Ectodermal cell (in vitro differentiated cells): ENCODE measurements around the gene PRR5.

ENCODE experiments used
- H3K27ac ChIP-seq: 2 replicates; pipeline ENCODE4 v1.7.0; 2013; ENCODE audit warnings: mild to moderate bottlenecking, low read depth, low read length; ENCODE audit not compliant: insufficient read depth, poor library complexity, severe bottlenecking
- H3K27me3 ChIP-seq: 2 replicates; pipeline ENCODE4 v1.7.0; 2013; ENCODE audit warnings: mild to moderate bottlenecking, low read length; ENCODE audit not compliant: insufficient read depth, control insufficient read depth, poor library complexity, severe bottlenecking
- H3K36me3 ChIP-seq: one replicate; pipeline ENCODE4 v1.7.0; 2013; ENCODE audit warnings: low read length; ENCODE audit not compliant: control insufficient read depth, insufficient read depth
- H3K4me1 ChIP-seq: one replicate; pipeline ENCODE4 v1.7.0; 2013; ENCODE audit warnings: low read length; ENCODE audit not compliant: control insufficient read depth, insufficient read depth
- H3K4me3 ChIP-seq: 2 replicates; pipeline ENCODE4 v1.7.0; 2013; ENCODE audit warnings: low read depth, low read length, control low read depth; ENCODE audit not compliant: insufficient read depth
- H3K9me3 ChIP-seq: 2 replicates; pipeline ENCODE4 v1.7.0; 2013; ENCODE audit warnings: mild to moderate bottlenecking, low read length, moderate library complexity; ENCODE audit not compliant: control insufficient read depth
- WGBS, 2 experiments: methylation state at CpG; one replicate each; pipeline ENCODE4 v1.1.7; 2013; ENCODE audit warnings: missing lambda C conversion rate in 2 of 2; 5-methylcytosine and 5-hydroxymethylcytosine counted together

The PRR5 gene

GRCh38 chr22:44754998-44755397 is 53.0 kb downstream of the PRR5 start:
- Histone ChIP-seq H3K9me3 (no peaks in the 10 kb centered on the region), H3K4me3 (no peak overlapping the region), H3K27me3 (peaks cover 30% of the 10 kb centered on the region), H3K27ac (no peak overlapping the region), H3K36me3 (no peaks in the 10 kb centered on the region), H3K4me1 (peaks cover 16% of the 10 kb centered on the region)
- 83% methylated on average over 7 of the region's 7 CpGs for WGBS, 2 experiments

- Histone ChIP-seq H3K4me3 (no peak overlapping the region), H3K4me1 (peaks cover 16% of the 10 kb centered on the region)
Measured at GRCh38 chr22:44755417-44755816, 53.4 kb downstream of the PRR5 start.

GRCh38 chr22:44755956-44756361 is 54.0 kb downstream of the PRR5 start:
- Histone ChIP-seq H3K27ac (no peak overlapping the region), H3K4me1 (peaks cover 16% of the 10 kb centered on the region), H3K9me3 (no peaks in the 10 kb centered on the region), H3K27me3 (peaks cover 30% of the 10 kb centered on the region), H3K36me3 (no peaks in the 10 kb centered on the region), H3K4me3 (no peak overlapping the region)
- 66 to 72% methylated on average over 9 of the region's 9 CpGs for WGBS, 2 experiments

More at GRCh38 chr22:44755417-44755816, 53.4 kb downstream of the PRR5 start:
- no peak overlapping the region for H3K27ac ChIP-seq
- 34 to 43% methylated on average over 6 of the region's 6 CpGs for WGBS, 2 experiments
- H3K27me3 ChIP-seq, result peaks cover 30% of the 10 kb centered on the region
- H3K9me3 ChIP-seq, result no peaks in the 10 kb centered on the region
- no peaks in the 10 kb centered on the region for H3K36me3 ChIP-seq

- Histone ChIP-seq H3K4me1 (peaks cover 10% of the 10 kb centered on the region), H3K27me3 (peaks cover 13% of the 10 kb centered on the region), H3K27ac (no peak overlapping the region), H3K36me3 (no peaks in the 10 kb centered on the region), H3K9me3 (no peaks in the 10 kb centered on the region), H3K4me3 (no peak overlapping the region)
- 92 to 94% methylated on average over 11 of the region's 11 CpGs for WGBS, 2 experiments
Measured at GRCh38 chr22:44758344-44758973, 56.5 kb downstream of the PRR5 start.

GRCh38 chr22:44759001-44759400 is 57.0 kb downstream of the PRR5 start:
- no peak overlapping the region for H3K27ac ChIP-seq
- peaks cover 6% of the 10 kb centered on the region for H3K4me1 ChIP-seq
- peaks cover 8% of the 10 kb centered on the region for H3K27me3 ChIP-seq
- no peak overlapping the region for H3K4me3 ChIP-seq
- 91 to 95% methylated on average over 6 of the region's 6 CpGs for WGBS, 2 experiments
- no peaks in the 10 kb centered on the region for H3K9me3 ChIP-seq
- no peaks in the 10 kb centered on the region for H3K36me3 ChIP-seq

- Histone ChIP-seq H3K4me3 (no peak overlapping the region), H3K36me3 (no peaks in the 10 kb centered on the region), H3K27me3 (peaks cover 1% of the 10 kb centered on the region), H3K9me3 (no peaks in the 10 kb centered on the region), H3K27ac (no peak overlapping the region), H3K4me1 (peaks cover 7% of the 10 kb centered on the region)
- WGBS, 2 experiments, result 93 to 94% methylated on average over 18 of the region's 18 CpGs
Measured at GRCh38 chr22:44759430-44760310, 57.7 kb downstream of the PRR5 start.

- Histone ChIP-seq H3K4me3 (no peak overlapping the region), H3K4me1 (peaks cover 15% of the 10 kb centered on the region), H3K27me3 (no peaks in the 10 kb centered on the region), H3K36me3 (no peaks in the 10 kb centered on the region), H3K27ac (no peak overlapping the region), H3K9me3 (no peaks in the 10 kb centered on the region)
- 87 to 88% methylated on average over 5 of the region's 5 CpGs for WGBS, 2 experiments
Measured at GRCh38 chr22:44760476-44760875, 58.5 kb downstream of the PRR5 start.

GRCh38 chr22:44761025-44761424 is 59.0 kb downstream of the PRR5 start:
- H3K9me3 ChIP-seq, result no peaks in the 10 kb centered on the region
- peaks cover 12% of the 10 kb centered on the region for H3K4me1 ChIP-seq
- no peak overlapping the region for H3K4me3 ChIP-seq
- H3K27me3 ChIP-seq, result no peaks in the 10 kb centered on the region
- no peaks in the 10 kb centered on the region for H3K36me3 ChIP-seq
- 80 to 84% methylated on average over 8 to 10 of the region's 10 CpGs for WGBS, 2 experiments
- no peak overlapping the region for H3K27ac ChIP-seq

- 94 to 95% methylated on average over 17 of the region's 17 CpGs for WGBS, 2 experiments
- Histone ChIP-seq H3K36me3 (no peaks in the 10 kb centered on the region), H3K9me3 (no peaks in the 10 kb centered on the region), H3K4me3 (no peak overlapping the region), H3K27ac (no peak overlapping the region), H3K27me3 (no peaks in the 10 kb centered on the region), H3K4me1 (peaks cover 11% of the 10 kb centered on the region)
Measured at GRCh38 chr22:44764373-44764772, 62.4 kb downstream of the PRR5 start.

GRCh38 chr22:44764974-44765373 is 63.0 kb downstream of the PRR5 start:
- WGBS, 2 experiments, result 77 to 80% methylated on average over 4 of the region's 4 CpGs
- H3K4me1 ChIP-seq, result peaks cover 11% of the 10 kb centered on the region
- no peaks in the 10 kb centered on the region for H3K27me3 ChIP-seq
- no peak overlapping the region for H3K27ac ChIP-seq
- no peaks in the 10 kb centered on the region for H3K9me3 ChIP-seq
- no peak overlapping the region for H3K4me3 ChIP-seq
- no peaks in the 10 kb centered on the region for H3K36me3 ChIP-seq
